Heart left ventricle (tissue), 16 donors: Measurements from ENCODE around the gene CEP131. TPM values are rescaled to one million over a fixed set of nuclear protein-coding genes. Genes with fewer than 3 reads are reported as not detected.
A peak's percentile ranks its signal among the peaks of the same experiment; 100 is the strongest.

Experiments
- ATAC-seq, 4 donors: fragments of 200-7000 bp; cut with Tn5 transposase; one replicate each; pipeline ENCODE4 v1.9.1; 2020 to 2022; ENCODE audit warnings: moderate library complexity in 4 of 4, mild to moderate bottlenecking in 3 of 4, moderate number of reproducible peaks in 1 of 4
- DNase-seq, 5 donors: peaks; one replicate each; pipeline ENCODE4 v3.0.0-alpha.2; 2020
- H3K27ac ChIP-seq, 12 donors: fragments of 200-600 bp; sonication (generic) in 4 of 12; one replicate each; pipeline versions ENCODE4 v1.5.0 to v1.8.0; 2016 to 2022; ENCODE audit warnings: mild to moderate bottlenecking in 2 of 12
- H3K27me3 ChIP-seq, 9 donors: fragments of 200-600 bp; sonication (generic) in 2 of 9; one replicate each; pipeline versions ENCODE4 v1.5.1 to v1.8.0; 2016 to 2022; ENCODE audit warnings: mild to moderate bottlenecking in 3 of 9
- H3K36me3 ChIP-seq, 9 donors: fragments of 200-600 bp; sonication (generic) in 2 of 9; one replicate each; pipeline versions ENCODE4 v1.5.0 to v1.8.0; 2018 to 2022; ENCODE audit warnings: mild to moderate bottlenecking in 2 of 9
- H3K4me1 ChIP-seq, 12 donors: fragments of 200-600 bp; sonication (generic) in 4 of 12; one replicate each; pipeline versions ENCODE4 v1.5.0 to v1.8.0; 2016 to 2022; ENCODE audit warnings: mild to moderate bottlenecking in 3 of 12
- H3K4me3 ChIP-seq, 12 donors: fragments of 200-600 bp; sonication (generic) in 4 of 12; one replicate each; pipeline versions ENCODE4 v1.5.0 to v1.8.0; 2017 to 2022; ENCODE audit warnings: mild to moderate bottlenecking in 9 of 12, moderate library complexity in 4 of 12
- H3K9me3 ChIP-seq, 12 donors: fragments of 200-600 bp; sonication (generic) in 4 of 12; one replicate each; pipeline versions ENCODE4 v1.5.0 to v1.8.0; 2016 to 2022; ENCODE audit warnings: mild to moderate bottlenecking in 1 of 12
- CTCF ChIP-seq, 12 donors: fragments of 200-600 bp; sonication (generic) in 4 of 12; IDR thresholded peaks; one replicate each; pipeline versions ENCODE4 v1.5.0 to v1.8.0; 2018 to 2022; ENCODE audit warnings: antibody characterized with exemption in 12 of 12, mild to moderate bottlenecking in 5 of 12
- POLR2A ChIP-seq, 2 donors: fragments of 450-650 bp; IDR thresholded peaks; one replicate each; pipeline ENCODE4 v1.6.1; 2017; ENCODE audit warnings: antibody characterized with exemption in 2 of 2, mild to moderate bottlenecking in 2 of 2, moderate library complexity in 2 of 2
- WGBS, 4 donors: extraction: QIAGEN DNeasy Blood & Tissue Kit in 2 of 4; methylation state at CpG; one replicate each; pipeline versions ENCODE4 v1.1.5 to v1.1.7; 2013 to 2018; 5-methylcytosine and 5-hydroxymethylcytosine counted together
- intact Hi-C, 10 donors: fragments of 100-400 bp; cut with DNase I; formaldehyde crosslinking; loops; one replicate each; pipeline versions ENCODE4 v1.11.1 to v1.14.2; 2022
- polyA plus RNA-seq, 2 donors: library from polyadenylated mRNA; stranded (reverse); fragments of 200-250 nt; gene quantifications; one replicate each; pipeline ENCODE4 v1.2.3, GENCODE V29; 2013
- total RNA-seq, 9 donors: library from RNA; depleted of rRNA in 2 of 9; stranded (reverse); fragments of >200 nt in 2 of 9; fragmentation: NEBNext Ultra II Directional in 3 of 9; extraction: Animal tissue kit (Norgen Biotek cat#: 25700) in 3 of 9; gene quantifications; one replicate each; pipeline versions ENCODE4 v1.1.0 to v1.2.4, GENCODE V29; 2016 to 2023
- donor health status: ischemic (EF 13 %, LVEDD 7.1; RV severe dilation, severe dysfunction).
- donor health status: healthy with polysubstance abuse.
- donor health status: DM: no; HTN: yes; CAD: no.
- donor health status: DM: no; HTN: no; CAD: no.
- donor health status: ischemic (EF 25% LVEDD 6.9; RV normal size, moderate dysfunction).
- donor health status: ischemic (EF 25% LVEDD 5.7; RV mildly dilated, moderate dysfunction).
- donor health status: healthy.
- donor health status: DM: yes; HTN: yes; CAD: no.
- donor health status: ischemic (EF 35%, LVEDD 5.7; RV mildly dilated, moderate dysfunction).
- donor health status: nonischemic (EF 11% LVEDD 7.7; RV severe dilation, severe dysfunction).
- donor health status: DM: yes; HTN: yes; CAD: no.
- donor health status: PGD.
- donor health status: ischemic (EF 29% LVEDD 5.4; RV normal size, mild dysfunction).
- donor health status: nonischemic (EF 23%, LVEDD 6.1; RV moderate dilation, normal function).

CEP131 gene
- total and polyA plus RNA-seq, 11 donors = 7.0 to 15.8 (median 8.9) TPM

- no peaks in the 10 kb centered on the region for H3K9me3 ChIP-seq
- H3K36me3 ChIP-seq = no peaks in the 10 kb centered on the region
- DNase-seq (peak in 3 of 5 donors; percentile 37 to 49 (median 43)), ATAC-seq (peak in 2 of 4 donors; percentile 68 to 78)
- H3K27ac ChIP-seq = peak overlapping the region in 1 of 12 donors; percentile 77
- WGBS, 4 donors = 50 to 62% (median 55%) methylated on average over 17 of the region's 17 CpGs
- no peak overlapping the region for H3K4me3 ChIP-seq
- no peaks in the 10 kb centered on the region for H3K27me3 ChIP-seq
- peaks cover 0 to 36% (median 0%) of the 10 kb centered on the region in 12 donors for H3K4me1 ChIP-seq
- intact Hi-C loops = no loop called here
- no peak for TF ChIP-seq CTCF (IDR thresholded peaks at IDR 0.05)
- no peak for TF ChIP-seq POLR2A (IDR thresholded peaks at IDR 0.05)
Measured at GRCh38 chr17:81153340-81153803, 69.4 kb downstream of the CEP131 start.

GRCh38 chr17:81152288-81152828 is 70.4 kb downstream of the CEP131 start:
- peak overlapping the region in 1 of 12 donors; percentile 77 for H3K27ac ChIP-seq
- WGBS, 4 donors = 79 to 87% (median 86%) methylated on average over 8 of the region's 8 CpGs
- no peak for TF ChIP-seq CTCF (IDR thresholded peaks at IDR 0.05)
- no peak for TF ChIP-seq POLR2A (IDR thresholded peaks at IDR 0.05)
- DNase-seq (no peak), ATAC-seq (no peak)
- intact Hi-C loops = no loop called here
- H3K36me3 ChIP-seq = no peaks in the 10 kb centered on the region
- no peaks in the 10 kb centered on the region for H3K27me3 ChIP-seq
- H3K9me3 ChIP-seq = no peaks in the 10 kb centered on the region
- peaks cover 0 to 36% (median 0%) of the 10 kb centered on the region in 12 donors for H3K4me1 ChIP-seq
- H3K4me3 ChIP-seq = no peak overlapping the region

DNA sequence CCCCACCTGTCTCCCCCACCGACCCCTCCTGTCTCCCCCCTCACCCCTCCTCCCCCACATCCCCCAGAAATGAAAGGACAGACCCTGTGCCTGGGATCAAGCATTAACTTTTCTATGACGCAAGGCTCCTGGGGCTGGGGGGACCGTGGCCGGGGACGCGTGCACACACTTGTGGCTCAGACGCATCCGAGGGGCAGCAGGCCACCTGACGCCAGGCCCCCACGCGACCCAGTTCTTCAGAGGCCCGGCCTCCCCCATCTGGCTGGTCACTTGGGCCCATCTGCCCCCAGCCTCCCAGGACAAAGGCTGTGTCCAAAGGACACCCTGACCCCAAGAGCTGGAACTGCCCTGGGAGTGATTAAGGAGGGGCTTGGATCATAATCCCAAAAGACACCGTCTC is 71.5 kb downstream of the CEP131 start:
- ATAC-seq = no peak
- intact Hi-C loops = no loop called here
- WGBS, 4 donors = 78 to 82% (median 82%) methylated on average over 1 to 13 of the region's 13 CpGs
- Histone ChIP-seq H3K36me3 (no peaks in the 10 kb centered on the region), H3K27me3 (no peaks in the 10 kb centered on the region), H3K9me3 (no peaks in the 10 kb centered on the region), H3K27ac (peak overlapping the region in 1 of 12 donors; percentile 77), H3K4me3 (no peak overlapping the region), H3K4me1 (peaks cover 0 to 36% (median 0%) of the 10 kb centered on the region in 12 donors)
- DNase-seq = peak in 1 of 5 donors; percentile 17
- TF ChIP-seq CTCF (IDR thresholded peaks at IDR 0.05) = no peak
- no peak for TF ChIP-seq POLR2A (IDR thresholded peaks at IDR 0.05)

DNA sequence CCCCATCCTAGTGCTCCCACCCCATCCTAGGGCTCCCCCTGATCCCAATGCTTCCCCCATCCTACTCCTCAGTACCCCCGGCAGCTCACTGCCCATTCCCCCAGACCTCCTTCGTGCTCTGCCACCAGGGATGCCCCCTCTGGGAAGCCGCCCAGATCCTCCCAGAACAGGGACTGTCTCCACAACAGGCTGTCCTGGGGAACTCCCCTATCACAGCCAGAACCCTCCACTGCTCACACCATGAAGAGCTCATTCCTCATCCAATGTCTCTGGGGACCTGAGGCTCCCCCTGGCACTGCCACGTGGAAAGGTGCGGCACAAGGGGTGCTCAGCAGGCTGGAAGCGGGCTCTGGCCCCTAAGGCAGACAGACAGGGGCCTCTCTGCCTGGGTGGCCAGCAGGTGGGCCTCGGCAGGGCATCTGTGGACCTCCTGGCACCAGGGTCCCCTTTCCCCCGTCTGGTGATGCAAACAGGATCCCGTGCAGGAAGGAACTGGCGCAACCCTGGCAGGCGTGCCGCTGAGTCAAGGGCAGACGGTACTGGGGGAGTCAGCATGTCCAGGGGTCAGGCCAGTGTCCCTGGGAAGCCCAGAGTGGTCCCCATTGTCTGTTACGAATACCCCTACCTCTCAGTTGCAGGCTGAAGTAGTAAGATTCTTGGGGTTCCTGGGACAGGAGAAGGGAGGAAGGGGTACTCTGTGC is 72.2 kb downstream of the CEP131 start:
- peak in 2 of 4 donors; percentile 46 to 68 for ATAC-seq
- Histone ChIP-seq H3K4me1 (peaks cover 0 to 36% (median 0%) of the 10 kb centered on the region in 12 donors), H3K9me3 (no peaks in the 10 kb centered on the region), H3K27me3 (no peaks in the 10 kb centered on the region), H3K36me3 (no peaks in the 10 kb centered on the region), H3K27ac (peak overlapping the region in 1 of 12 donors; percentile 57), H3K4me3 (peak overlapping the region in 1 of 12 donors; percentile 15)
- intact Hi-C loops = no loop called here
- DNase-seq = peak in 3 of 5 donors; percentile 51 to 84 (median 68)
- WGBS, 4 donors = 72 to 79% (median 74%) methylated on average over 9 to 14 of the region's 14 CpGs
- TF ChIP-seq CTCF (IDR thresholded peaks at IDR 0.05) (no peak), POLR2A (IDR thresholded peaks at IDR 0.05) (no peak)
